Kidney (tissue), 14 donors: ENCODE results near the gene SLX9. TPM values are rescaled to one million over a fixed set of nuclear protein-coding genes. Genes with fewer than 3 reads are reported as not detected.
"Not testable (repeated sequence)": the region's sequence is repeated elsewhere in the genome, so short reads cannot be mapped to it uniquely, and the experiment has no call there.

Experiments used
- DNase-seq, 5 donors: peaks; one replicate each; pipeline ENCODE4 v3.0.0-alpha.2; 2013 to 2020
- FAIRE-seq: peaks from 2 replicates; lab custom pipeline; 2012; peaks lifted over from hg19 to GRCh38; lab: Jason Lieb, UNC
- H3K27ac ChIP-seq, 2 donors: one replicate each; pipeline ENCODE4 v1.7.0; 2013; ENCODE audit warnings: low read depth in 2 of 2, low read length in 2 of 2, inconsistent platforms in 1 of 2
- H3K27me3 ChIP-seq: one replicate; pipeline ENCODE4 v1.7.1; 2013; ENCODE audit warnings: low read length, inconsistent platforms; ENCODE audit not compliant: control insufficient read depth, insufficient read depth
- H3K36me3 ChIP-seq, 3 donors: one replicate each; pipeline versions ENCODE4 v1.7.0 to v1.7.1; 2013; ENCODE audit warnings: low read length in 3 of 3, control low read depth in 1 of 3, inconsistent platforms in 1 of 3; ENCODE audit not compliant: insufficient read depth in 3 of 3, control insufficient read depth in 2 of 3
- H3K4me1 ChIP-seq, 3 donors: one replicate each; pipeline versions ENCODE4 v1.7.0 to v1.7.1; 2013; ENCODE audit warnings: low read length in 3 of 3, inconsistent platforms in 1 of 3, low read depth in 1 of 3; ENCODE audit not compliant: control insufficient read depth in 2 of 3, insufficient read depth in 2 of 3
- H3K4me3 ChIP-seq, 3 donors: one replicate each; pipeline versions ENCODE4 v1.7.0 to v1.8.1; 2013; ENCODE audit warnings: low read length in 3 of 3, control low read depth in 1 of 3, inconsistent platforms in 1 of 3
- H3K9ac ChIP-seq, 3 donors: one replicate each; pipeline versions ENCODE4 v1.7.0 to v1.7.1; 2013; ENCODE audit warnings: low read length in 3 of 3, control low read depth in 1 of 3, inconsistent platforms in 1 of 3
- H3K9me3 ChIP-seq, 3 donors: one replicate each; pipeline versions ENCODE4 v1.7.0 to v1.7.1; 2013; ENCODE audit warnings: low read length in 3 of 3, control low read depth in 1 of 3, inconsistent platforms in 1 of 3; ENCODE audit not compliant: control insufficient read depth in 2 of 3, insufficient read depth in 1 of 3
- CTCF ChIP-seq: IDR thresholded peaks from 3 replicates; pipeline ENCODE4 v1.5.1; 2012; ENCODE audit warnings: mild to moderate bottlenecking, moderate library complexity, borderline replicate concordance; ENCODE audit not compliant: insufficient read depth; ENCODE audit errors: extremely low read depth
- intact Hi-C: fragments of 100-400 bp; cut with DNase I; formaldehyde crosslinking; loops from one replicate; pipeline ENCODE4 v1.11.1; 2022
- polyA plus RNA-seq: library from polyadenylated mRNA; stranded (reverse); fragments of 350-450 nt; fragmentation: Illumina TruSeq; extraction: RNeasy Lipid Tissue Mini Kit (QIAGEN cat#74804); gene quantifications from one replicate; pipeline ENCODE4 v1.2.3, GENCODE V29; 2014; ENCODE audit warnings: low read depth, low replicate concordance; ENCODE audit not compliant: insufficient read depth
- total RNA-seq: library from RNA; stranded (reverse); fragmentation: NEBNext Ultra II Directional; extraction: Animal tissue kit (Norgen Biotek cat#: 25700); gene quantifications from one replicate; pipeline ENCODE4 v1.2.1, GENCODE V29; 2021
- donor health status: control.
- donor health status: control.
- donor health status: control.
- donor health status: control.
- donor health status: control.
- donor health status: DM: yes; HTN: yes; CAD: no.
- donor health status: Normal renal cell carcinoma (clear cell type).

Gene SLX9
- total and polyA plus RNA-seq, 2 donors from 2014 or later = 27.1 to 35.1 TPM

- H3K4me3 ChIP-seq = no peak overlapping the region
These were observed 81.9 kb downstream of the SLX9 start for GRCh38 chr21:45021428-45022347.

GRCh38 chr21:45022348-45022675 is 82.5 kb downstream of the SLX9 start:
- Histone ChIP-seq H3K9ac (no peak overlapping the region), H3K36me3 (no peaks in the 10 kb centered on the region), H3K27ac (no peak overlapping the region), H3K4me3 (no peak overlapping the region), H3K27me3 (no peaks in the 10 kb centered on the region), H3K4me1 (peaks cover 0 to 6% (median 0%) of the 10 kb centered on the region in 3 donors), H3K9me3 (peaks cover 0 to 3% (median 3%) of the 10 kb centered on the region in 3 donors)
- intact Hi-C loops = no loop called here
- DNase-seq = peak in 2 of 5 donors; percentile 12 to 33
- no peak for FAIRE-seq
- no peak for TF ChIP-seq CTCF

More at GRCh38 chr21:45021428-45022347, 81.9 kb downstream of the SLX9 start:
- no peak for TF ChIP-seq CTCF
- Histone ChIP-seq H3K36me3 (no peaks in the 10 kb centered on the region), H3K9me3 (peaks cover 0 to 3% (median 3%) of the 10 kb centered on the region in 3 donors), H3K9ac (no peak overlapping the region), H3K4me1 (peaks cover 0 to 6% (median 0%) of the 10 kb centered on the region in 3 donors), H3K27ac (no peak overlapping the region), H3K27me3 (no peaks in the 10 kb centered on the region)
- DNase-seq (peak in 2 of 5 donors; percentile 46 to 60), FAIRE-seq (no peak)
- intact Hi-C loops = no loop called here

GRCh38 chr21:45022736-45023135 is 82.9 kb downstream of the SLX9 start:
- TF ChIP-seq CTCF = no peak
- intact Hi-C loops = no loop called here
- no peak overlapping the region for H3K4me3 ChIP-seq
- DNase-seq (peak in 1 of 5 donors; percentile 41), FAIRE-seq (no peak)
- H3K27ac ChIP-seq = no peak overlapping the region
- peaks cover 0 to 6% (median 0%) of the 10 kb centered on the region in 3 donors for H3K4me1 ChIP-seq
- H3K36me3 ChIP-seq = no peaks in the 10 kb centered on the region
- no peak overlapping the region for H3K9ac ChIP-seq
- no peaks in the 10 kb centered on the region for H3K27me3 ChIP-seq
- H3K9me3 ChIP-seq = peaks cover 0 to 3% (median 3%) of the 10 kb centered on the region in 3 donors

GRCh38 chr21:45024516-45024915 is 84.7 kb downstream of the SLX9 start:
- DNase-seq, intact Hi-C loops, H3K9me3 ChIP-seq, H3K27me3 ChIP-seq, FAIRE-seq, H3K27ac ChIP-seq, H3K4me3 ChIP-seq, H3K9ac ChIP-seq, H3K4me1 ChIP-seq, H3K36me3 ChIP-seq: not testable (repeated sequence)
